Parathyroid adenoma (tissue), 2 donors: Measurements from ENCODE around the gene DUSP1.

Source experiments
- H2AFZ ChIP-seq: fragments of 300-600 bp; sonication (generic); one replicate; pipeline ENCODE4 v1.7.0; 2017; ENCODE audit warnings: antibody characterized with exemption, mild to moderate bottlenecking
- H3K27ac ChIP-seq: fragments of 300-600 bp; sonication (generic); one replicate; pipeline ENCODE4 v1.7.0; 2017
- H3K27me3 ChIP-seq: fragments of 300-600 bp; sonication (generic); one replicate; pipeline ENCODE4 v1.7.0; 2017; ENCODE audit warnings: low read length; ENCODE audit not compliant: control insufficient read depth, insufficient read depth
- H3K36me3 ChIP-seq: fragments of 300-600 bp; sonication (generic); one replicate; pipeline ENCODE4 v1.7.0; 2017; ENCODE audit warnings: low read length; ENCODE audit not compliant: control insufficient read depth, insufficient read depth
- H3K4me1 ChIP-seq: fragments of 300-600 bp; sonication (generic); one replicate; pipeline ENCODE4 v1.7.0; 2017; ENCODE audit warnings: control low read depth
- H3K4me2 ChIP-seq: fragments of 300-600 bp; sonication (generic); one replicate; pipeline ENCODE4 v1.7.0; 2017; ENCODE audit warnings: low read length
- H3K4me3 ChIP-seq: fragments of 300-600 bp; sonication (generic); one replicate; pipeline ENCODE4 v1.7.0; 2017; ENCODE audit warnings: low read depth, low read length
- H3K79me2 ChIP-seq: fragments of 300-600 bp; sonication (generic); one replicate; pipeline ENCODE4 v1.7.0; 2017; ENCODE audit warnings: control low read depth
- H3K9ac ChIP-seq: fragments of 300-600 bp; sonication (generic); one replicate; pipeline ENCODE4 v1.7.0; 2017; ENCODE audit warnings: mild to moderate bottlenecking
- H3K9me3 ChIP-seq: fragments of 300-600 bp; sonication (generic); one replicate; pipeline ENCODE4 v1.7.0; 2017; ENCODE audit warnings: low read length; ENCODE audit not compliant: control insufficient read depth
- TF ChIP-seq, protein P1 (sequence below): fragments of 300-600 bp; sonication (generic); IDR thresholded peaks from one replicate; pipeline ENCODE4 v1.7.0; 2017; ENCODE audit warnings: antibody characterized with exemption, mild to moderate bottlenecking
- donor health status: primary hyperparathyroidism.

DUSP1 gene

DNA sequence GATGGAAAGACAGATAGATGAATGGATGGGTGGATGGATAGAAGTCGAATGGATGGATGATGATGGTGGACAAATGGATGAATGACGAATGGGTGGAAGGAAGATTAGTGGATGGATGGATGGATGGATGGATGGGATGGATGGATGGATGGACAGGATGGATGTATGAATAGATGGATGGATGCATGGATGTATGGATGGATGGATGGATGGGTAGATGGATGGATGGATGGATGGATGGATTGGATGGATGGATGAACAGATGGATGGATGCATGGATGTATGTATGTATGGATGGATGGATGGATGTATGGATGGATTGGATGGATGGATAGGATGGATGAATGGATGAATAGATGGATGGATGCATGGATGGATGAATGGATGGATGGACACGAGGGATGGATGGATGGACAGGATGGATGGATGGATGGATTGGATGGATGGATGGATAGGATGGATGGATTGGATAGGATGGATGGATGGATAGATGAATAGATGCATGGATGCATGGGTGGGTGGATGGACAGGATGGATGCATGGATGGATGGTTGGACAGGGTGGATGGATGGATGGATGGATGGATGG, 52.4 kb downstream of the DUSP1 start:
- H2AFZ ChIP-seq, result no peak overlapping the region
- H3K9me3 ChIP-seq, result no peaks in the 10 kb centered on the region
- H3K27me3 ChIP-seq, result no peaks in the 10 kb centered on the region
- H3K4me2 ChIP-seq, result no peak overlapping the region
- TF ChIP-seq, protein P1, sequence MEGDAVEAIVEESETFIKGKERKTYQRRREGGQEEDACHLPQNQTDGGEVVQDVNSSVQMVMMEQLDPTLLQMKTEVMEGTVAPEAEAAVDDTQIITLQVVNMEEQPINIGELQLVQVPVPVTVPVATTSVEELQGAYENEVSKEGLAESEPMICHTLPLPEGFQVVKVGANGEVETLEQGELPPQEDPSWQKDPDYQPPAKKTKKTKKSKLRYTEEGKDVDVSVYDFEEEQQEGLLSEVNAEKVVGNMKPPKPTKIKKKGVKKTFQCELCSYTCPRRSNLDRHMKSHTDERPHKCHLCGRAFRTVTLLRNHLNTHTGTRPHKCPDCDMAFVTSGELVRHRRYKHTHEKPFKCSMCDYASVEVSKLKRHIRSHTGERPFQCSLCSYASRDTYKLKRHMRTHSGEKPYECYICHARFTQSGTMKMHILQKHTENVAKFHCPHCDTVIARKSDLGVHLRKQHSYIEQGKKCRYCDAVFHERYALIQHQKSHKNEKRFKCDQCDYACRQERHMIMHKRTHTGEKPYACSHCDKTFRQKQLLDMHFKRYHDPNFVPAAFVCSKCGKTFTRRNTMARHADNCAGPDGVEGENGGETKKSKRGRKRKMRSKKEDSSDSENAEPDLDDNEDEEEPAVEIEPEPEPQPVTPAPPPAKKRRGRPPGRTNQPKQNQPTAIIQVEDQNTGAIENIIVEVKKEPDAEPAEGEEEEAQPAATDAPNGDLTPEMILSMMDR, result no peak
- H3K79me2 ChIP-seq, result no peaks in the 10 kb centered on the region
- H3K9ac ChIP-seq, result no peak overlapping the region
- H3K4me3 ChIP-seq, result no peak overlapping the region
- no peaks in the 10 kb centered on the region for H3K36me3 ChIP-seq
- no peak overlapping the region for H3K27ac ChIP-seq
- peaks cover 15% of the 10 kb centered on the region for H3K4me1 ChIP-seq
